Right cardiac atrium (tissue), 5 donors: ENCODE measurements around the gene GABBR2. TPM values are rescaled to one million over a fixed set of nuclear protein-coding genes. Genes with fewer than 3 reads are reported as not detected.

Experiments used
- ATAC-seq, 2 donors: fragments of 200-7000 bp; cut with Tn5 transposase; one replicate each; pipeline versions ENCODE4 v1.8.0 to v1.9.1; 2020; ENCODE audit warnings: moderate library complexity in 2 of 2, mild to moderate bottlenecking in 1 of 2
- DNase-seq, 3 donors: peaks; one replicate each; pipeline ENCODE4 v3.0.0-alpha.2; 2020
- H3K27ac ChIP-seq: one replicate; pipeline ENCODE4 v1.5.1; 2013; ENCODE audit warnings: mild to moderate bottlenecking, low read length, control low read depth, moderate library complexity
- H3K27me3 ChIP-seq: one replicate; pipeline ENCODE4 v1.6.1; 2013; ENCODE audit not compliant: control insufficient read depth, insufficient read depth
- H3K4me1 ChIP-seq: one replicate; pipeline ENCODE4 v1.6.1; 2013; ENCODE audit warnings: low read length; ENCODE audit not compliant: control insufficient read depth, insufficient read depth
- H3K4me3 ChIP-seq: one replicate; pipeline ENCODE4 v1.5.1; 2013; ENCODE audit warnings: low read length, control low read depth
- H3K9me3 ChIP-seq: one replicate; pipeline ENCODE4 v1.6.1; 2013; ENCODE audit warnings: low read length; ENCODE audit not compliant: control insufficient read depth
- WGBS: extraction: QIAGEN DNeasy Blood & Tissue Kit; methylation state at CpG from one replicate; pipeline ENCODE4 v1.1.7; 2013; 5-methylcytosine and 5-hydroxymethylcytosine counted together
- intact Hi-C, 4 donors: fragments of 100-400 bp; cut with DNase I; formaldehyde crosslinking; loops; one replicate each; pipeline versions ENCODE4 v1.11.0 to v1.14.0; 2022 to 2023
- long read RNA-seq, 4 donors: library from polyadenylated mRNA; unstranded; transcript quantifications; one replicate each; pipeline ENCODE4 v2.0.0, GENCODE V29; 2020 to 2021
- polyA plus RNA-seq: library from polyadenylated mRNA; stranded (reverse); fragments of 200-250 nt; gene quantifications from one replicate; pipeline ENCODE4 v1.2.3, GENCODE V29; 2013
- total RNA-seq, 4 donors: library from RNA; stranded (reverse); fragmentation: NEBNext Ultra II Directional; extraction: Animal tissue kit (Norgen Biotek cat#: 25700); gene quantifications; one replicate each; pipeline ENCODE4 v1.2.1, GENCODE V29; 2021
- donor health status: healthy with polysubstance abuse.
- donor health status: DM: no; HTN: yes; CAD: no.
- donor health status: DM: no; HTN: no; CAD: no.
- donor health status: DM: no; HTN: yes; CAD: no; lungs with severe emphysema.
- donor health status: DM: yes; HTN: yes; CAD: no.

Gene GABBR2
- total RNA-seq (not detected), polyA plus RNA-seq (not detected)
- long read RNA-seq, donor 1 = 0 reads
- long read RNA-seq, donor 2 = 0 reads
- long read RNA-seq, donor 3 = 0 reads
- long read RNA-seq, donor 4, partial matches to known transcripts = 1 of 1 reads
- long read RNA-seq, donor 4, other reads (novel, unspliced or antisense) = 0 of 1 reads

GRCh38 chr9:98708933-98709911 lies at the start of gene GABBR2:
Gene GABBR2 (minus strand): TSS chr9:98708935. CDS start chr9:98708737, 198 bp downstream.
- Histone ChIP-seq H3K27ac (no peak within 1 kb of the TSS), H3K27me3 (no peaks in the 10 kb centered on the region), H3K4me3 (peak within 1 kb of the TSS; percentile 65), H3K9me3 (no peaks in the 10 kb centered on the region), H3K4me1 (no peaks in the 10 kb centered on the region)
- 2% methylated on average over 111 of the region's 111 CpGs for WGBS
- DNase-seq (no peak), ATAC-seq (no peak)
- intact Hi-C loops = loop anchor here in 1 of 4 donors (5.0 kb wide), 1 partner anchor 392 kb away; no protein-coding TSS in a partner anchor

- DNase-seq = no peak
- Histone ChIP-seq H3K4me3 (no peak overlapping the region), H3K4me1 (no peaks in the 10 kb centered on the region), H3K9me3 (no peaks in the 10 kb centered on the region), H3K27ac (no peak overlapping the region), H3K27me3 (no peaks in the 10 kb centered on the region)
- WGBS = 90% methylated on average over 6 of the region's 6 CpGs
- intact Hi-C loops = no loop called here
- ATAC-seq = no peak
Observed at GRCh38 chr9:98755006-98755618, 46.4 kb upstream of the GABBR2 start.

GRCh38 chr9:98751210-98751609 lies 42.5 kb upstream of the GABBR2 start:
- Histone ChIP-seq H3K4me1 (no peaks in the 10 kb centered on the region), H3K4me3 (no peak overlapping the region), H3K9me3 (no peaks in the 10 kb centered on the region), H3K27ac (no peak overlapping the region), H3K27me3 (no peaks in the 10 kb centered on the region)
- ATAC-seq (no peak), DNase-seq (no peak)
- 91% methylated on average over 2 of the region's 2 CpGs for WGBS
- intact Hi-C loops = no loop called here

- Histone ChIP-seq H3K27ac (no peak overlapping the region), H3K27me3 (no peaks in the 10 kb centered on the region), H3K4me1 (no peaks in the 10 kb centered on the region), H3K9me3 (no peaks in the 10 kb centered on the region), H3K4me3 (no peak overlapping the region)
- no peak for ATAC-seq
- no peak for DNase-seq
- 86% methylated on average over 5 of the region's 5 CpGs for WGBS
- intact Hi-C loops = no loop called here
Observed at GRCh38 chr9:98750364-98751060, 41.8 kb upstream of the GABBR2 start.

GRCh38 chr9:98747476-98747875 lies 38.7 kb upstream of the GABBR2 start:
- WGBS = 93% methylated on average over 5 of the region's 5 CpGs
- DNase-seq (no peak), ATAC-seq (no peak)
- intact Hi-C loops = no loop called here
- no peak overlapping the region for H3K27ac ChIP-seq
- H3K4me1 ChIP-seq = no peaks in the 10 kb centered on the region
- H3K27me3 ChIP-seq = no peaks in the 10 kb centered on the region
- H3K4me3 ChIP-seq = no peak overlapping the region
- no peaks in the 10 kb centered on the region for H3K9me3 ChIP-seq

- intact Hi-C loops = no loop called here
- no peak for ATAC-seq
- Histone ChIP-seq H3K4me1 (no peaks in the 10 kb centered on the region), H3K9me3 (no peaks in the 10 kb centered on the region), H3K27ac (no peak overlapping the region), H3K27me3 (no peaks in the 10 kb centered on the region), H3K4me3 (no peak overlapping the region)
- WGBS = 91% methylated on average over 7 of the region's 7 CpGs
- no peak for DNase-seq
Observed at GRCh38 chr9:98745470-98745869, 36.7 kb upstream of the GABBR2 start.

GRCh38 chr9:98743818-98744611 lies 35.3 kb upstream of the GABBR2 start:
- Histone ChIP-seq H3K27me3 (no peaks in the 10 kb centered on the region), H3K9me3 (no peaks in the 10 kb centered on the region), H3K4me3 (no peak overlapping the region), H3K4me1 (no peaks in the 10 kb centered on the region), H3K27ac (no peak overlapping the region)
- ATAC-seq (no peak), DNase-seq (no peak)
- intact Hi-C loops = no loop called here
- WGBS = 94% methylated on average over 14 of the region's 14 CpGs

GRCh38 chr9:98743329-98743728 lies 34.6 kb upstream of the GABBR2 start:
- Histone ChIP-seq H3K4me1 (no peaks in the 10 kb centered on the region), H3K27ac (no peak overlapping the region), H3K4me3 (no peak overlapping the region), H3K9me3 (no peaks in the 10 kb centered on the region), H3K27me3 (no peaks in the 10 kb centered on the region)
- no peak for ATAC-seq
- intact Hi-C loops = no loop called here
- DNase-seq = no peak
- 96% methylated on average over 2 of the region's 2 CpGs for WGBS

- Histone ChIP-seq H3K27ac (no peak overlapping the region), H3K4me3 (no peak overlapping the region), H3K9me3 (no peaks in the 10 kb centered on the region), H3K4me1 (no peaks in the 10 kb centered on the region), H3K27me3 (no peaks in the 10 kb centered on the region)
- WGBS = 81% methylated on average over 10 of the region's 10 CpGs
- no peak for ATAC-seq
- intact Hi-C loops = no loop called here
- no peak for DNase-seq
Observed at GRCh38 chr9:98742325-98743280, 33.9 kb upstream of the GABBR2 start.
